ENCODE data around the gene GMDS.

- TF ChIP-seq POLR2AphosphoS5 (IDR thresholded peaks at IDR 0.05; ENCODE audit: low read depth, low read length) (no peak), POLR2A (IDR thresholded peaks at IDR 0.05; ENCODE audit: low read depth, low read length) (no peak), TAF1 (IDR thresholded peaks at IDR 0.05; ENCODE audit: borderline replicate concordance, low read depth, low read length) (no peak)
Measured at GRCh38 chr6:1609041-1609647, 636.3 kb downstream of the GMDS start.

Measured in GM12892 (cell line).